Measurements from ENCODE around the gene CREB3L2. TPM values are rescaled to one million over a fixed set of nuclear protein-coding genes. Genes with fewer than 3 reads are reported as not detected.
A peak's percentile ranks its signal among the peaks of the same experiment; 100 is the strongest.
"Not testable (repeated sequence)": the region's sequence is repeated elsewhere in the genome, so short reads cannot be mapped to it uniquely, and the experiment has no call there.

CREB3L2 gene
- total RNA-seq, 1 experiment from 2014 or later, result 4.1 TPM

GRCh38 chr7:137839903-137840779, 161.7 kb downstream of the CREB3L2 start:
- in situ Hi-C loops (cut with HindIII; ENCODE audit: low sequenced_read_pairs), result no loop called here
- DNase-seq (ENCODE audit: low spot score), result peak; percentile 22

- DNase-seq (ENCODE audit: low spot score), result peak; percentile 73
- in situ Hi-C loops (cut with HindIII; ENCODE audit: low sequenced_read_pairs), result no loop called here
Observed at GRCh38 chr7:137838706-137839315, 163.1 kb downstream of the CREB3L2 start.

GRCh38 chr7:137836541-137836940, 165.3 kb downstream of the CREB3L2 start:
- in situ Hi-C loops (cut with HindIII; ENCODE audit: low sequenced_read_pairs), result no loop called here
- no peak for DNase-seq (ENCODE audit: low spot score)

GRCh38 chr7:137836113-137836509, 165.8 kb downstream of the CREB3L2 start:
- DNase-seq (ENCODE audit: low spot score), result no peak
- in situ Hi-C loops (cut with HindIII; ENCODE audit: low sequenced_read_pairs), result no loop called here

- in situ Hi-C loops (cut with HindIII; ENCODE audit: low sequenced_read_pairs), result no loop called here
Observed at GRCh38 chr7:137835486-137836112, 166.3 kb downstream of the CREB3L2 start.

GRCh38 chr7:137834552-137834951, 167.3 kb downstream of the CREB3L2 start:
- DNase-seq (ENCODE audit: low spot score), result no peak
- in situ Hi-C loops (cut with HindIII; ENCODE audit: low sequenced_read_pairs), result no loop called here

More at GRCh38 chr7:137835486-137836112, 166.3 kb downstream of the CREB3L2 start:
- no peak for DNase-seq (ENCODE audit: low spot score)

- in situ Hi-C loops (cut with HindIII; ENCODE audit: low sequenced_read_pairs); DNase-seq (ENCODE audit: low spot score): not testable (repeated sequence)
Observed at GRCh38 chr7:137832990-137833389, 168.9 kb downstream of the CREB3L2 start.

GRCh38 chr7:137832382-137832781, 169.5 kb downstream of the CREB3L2 start:
- DNase-seq (ENCODE audit: low spot score), result no peak
- in situ Hi-C loops (cut with HindIII; ENCODE audit: low sequenced_read_pairs), result no loop called here

GRCh38 chr7:137831555-137831954, 170.3 kb downstream of the CREB3L2 start:
- DNase-seq (ENCODE audit: low spot score); in situ Hi-C loops (cut with HindIII; ENCODE audit: low sequenced_read_pairs): not testable (repeated sequence)

GRCh38 chr7:137829337-137829992, 172.4 kb downstream of the CREB3L2 start:
- in situ Hi-C loops (cut with HindIII; ENCODE audit: low sequenced_read_pairs), result no loop called here

GRCh38 chr7:137828456-137828855, 173.4 kb downstream of the CREB3L2 start:
- in situ Hi-C loops (cut with HindIII; ENCODE audit: low sequenced_read_pairs), result no loop called here
- no peak for DNase-seq (ENCODE audit: low spot score)

More at GRCh38 chr7:137829337-137829992, 172.4 kb downstream of the CREB3L2 start:
- no peak for DNase-seq (ENCODE audit: low spot score)

GRCh38 chr7:137825489-137825888, 176.4 kb downstream of the CREB3L2 start:
- no peak for DNase-seq (ENCODE audit: low spot score)
- in situ Hi-C loops (cut with HindIII; ENCODE audit: low sequenced_read_pairs), result no loop called here

Other genes with a start within 250 kb of the CREB3L2 start
- 0.06 TPM in 1 of 2 replicates, not detected in the other for gene DGKI, start 155.1 kb downstream of the CREB3L2 start, total RNA-seq (2014; rRNA removed; shearing (Covaris generic))
- gene AKR1D1, start 74.4 kb upstream of the CREB3L2 start, total RNA-seq (2014; rRNA removed; shearing (Covaris generic)), result not detected in 2 replicates

Measured in G401 (cell line).